Measurements from ENCODE around the gene TMEM101. TPM values are rescaled to one million over a fixed set of nuclear protein-coding genes. Genes with fewer than 3 reads are reported as not detected.

The TMEM101 gene
- total and polyA plus RNA-seq, 2 of the 8 experiments (the other 6 are each of a cell fraction or from before 2014, with no cell fraction given), result 16.1 to 44.7 TPM

GRCh38 chr17:44030482-44030881, 15.7 kb upstream of the TMEM101 start (continued):
- TF ChIP-seq EP300 (IDR thresholded peaks at IDR 0.05; ENCODE audit: borderline replicate concordance in 1 of 2, low read depth in 2 of 2, low read length in 2 of 2) (no peak), NRF1 (IDR thresholded peaks at IDR 0.05; ENCODE audit: low read depth, low read length) (no peak), JUN (IDR thresholded peaks at IDR 0.05; ENCODE audit: low read depth, low read length) (no peak)

Data from H1 (cell line).